Body of pancreas (tissue), 4 donors: ENCODE data around the gene KAT6B.

Experiments
- CTCF ChIP-seq, 7 experiments: fragments of 450-650 bp in 4 of 7; fragments of 200-600 bp in 3 of 7; sonication (generic) in 3 of 7; IDR thresholded peaks; one replicate each; pipeline ENCODE4 v1.5.1; 2016 to 2019; ENCODE audit warnings: antibody characterized with exemption in 7 of 7
- POLR2A ChIP-seq, 3 donors: fragments of 450-650 bp; IDR thresholded peaks; one replicate each; pipeline ENCODE4 v1.6.1; 2016; ENCODE audit warnings: antibody characterized with exemption in 3 of 3, mild to moderate bottlenecking in 2 of 3

- TF ChIP-seq CTCF (IDR thresholded peaks at IDR 0.05) (no peak), POLR2A (IDR thresholded peaks at IDR 0.05) (no peak)
Observed at GRCh38 chr10:74846958-74847357, 20.6 kb downstream of the KAT6B start.
